PC-9 (cell line): Measurements from ENCODE around the gene CDON.

Source experiments
- EZH2 ChIP-seq: fragments of 200-600 bp; sonication (generic); IDR thresholded peaks from 2 replicates; pipeline ENCODE4 v1.8.0; 2017; ENCODE audit warnings: antibody characterized with exemption, low read depth
- TF ChIP-seq, protein P1 (sequence below): fragments of 200-600 bp; sonication (generic); conservative IDR thresholded peaks from 2 replicates; pipeline ENCODE4 v1.6.1; 2017; ENCODE audit warnings: mixed run types, antibody characterized with exemption, mild to moderate bottlenecking, moderate library complexity

DNA sequence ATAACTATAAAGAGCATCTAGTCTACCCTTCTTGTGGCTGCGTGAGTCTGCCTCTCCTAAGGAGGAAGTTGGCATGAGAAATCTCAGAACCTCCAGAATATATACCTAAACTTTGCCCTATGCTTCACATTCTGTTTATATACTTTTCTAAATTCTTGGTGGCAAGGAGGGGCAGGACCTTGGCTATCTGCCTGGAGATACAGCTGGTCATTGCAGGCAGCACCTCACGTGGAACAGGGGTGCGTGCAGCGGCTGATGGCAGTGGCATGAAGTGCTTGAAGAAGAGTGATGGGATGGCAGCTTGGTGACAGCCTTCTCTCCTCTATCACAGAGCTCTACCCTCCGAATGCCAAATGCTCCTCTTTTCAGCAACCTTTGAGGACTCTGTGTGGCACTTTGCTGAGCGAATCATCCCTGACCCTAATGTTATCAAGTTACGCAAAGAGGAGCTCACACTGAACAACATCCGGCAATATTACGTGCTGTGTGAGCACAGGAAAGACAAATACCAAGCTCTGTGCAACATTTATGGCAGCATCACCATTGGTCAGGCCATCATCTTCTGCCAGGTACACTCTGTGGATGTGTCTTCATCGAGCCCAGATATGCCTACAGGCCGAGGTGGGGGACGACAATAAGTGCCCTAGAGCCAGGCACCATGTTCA is 145.9 kb downstream of the CDON start:
- TF ChIP-seq, protein P1, sequence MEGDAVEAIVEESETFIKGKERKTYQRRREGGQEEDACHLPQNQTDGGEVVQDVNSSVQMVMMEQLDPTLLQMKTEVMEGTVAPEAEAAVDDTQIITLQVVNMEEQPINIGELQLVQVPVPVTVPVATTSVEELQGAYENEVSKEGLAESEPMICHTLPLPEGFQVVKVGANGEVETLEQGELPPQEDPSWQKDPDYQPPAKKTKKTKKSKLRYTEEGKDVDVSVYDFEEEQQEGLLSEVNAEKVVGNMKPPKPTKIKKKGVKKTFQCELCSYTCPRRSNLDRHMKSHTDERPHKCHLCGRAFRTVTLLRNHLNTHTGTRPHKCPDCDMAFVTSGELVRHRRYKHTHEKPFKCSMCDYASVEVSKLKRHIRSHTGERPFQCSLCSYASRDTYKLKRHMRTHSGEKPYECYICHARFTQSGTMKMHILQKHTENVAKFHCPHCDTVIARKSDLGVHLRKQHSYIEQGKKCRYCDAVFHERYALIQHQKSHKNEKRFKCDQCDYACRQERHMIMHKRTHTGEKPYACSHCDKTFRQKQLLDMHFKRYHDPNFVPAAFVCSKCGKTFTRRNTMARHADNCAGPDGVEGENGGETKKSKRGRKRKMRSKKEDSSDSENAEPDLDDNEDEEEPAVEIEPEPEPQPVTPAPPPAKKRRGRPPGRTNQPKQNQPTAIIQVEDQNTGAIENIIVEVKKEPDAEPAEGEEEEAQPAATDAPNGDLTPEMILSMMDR = no peak
- TF ChIP-seq EZH2 = no peak
